Right renal pelvis (tissue), 4 donors: ENCODE results near the gene TTLL11. TPM values are rescaled to one million over a fixed set of nuclear protein-coding genes. Genes with fewer than 3 reads are reported as not detected.
"Not testable (repeated sequence)": the region's sequence is repeated elsewhere in the genome, so short reads cannot be mapped to it uniquely, and the experiment has no call there.

Source experiments
- DNase-seq, 4 donors: peaks; one replicate each; pipeline ENCODE4 v3.0.0-alpha.2; 2013; ENCODE audit warnings: low read depth in 4 of 4, low spot score in 3 of 4, missing footprints in 1 of 4
- polyA plus RNA-seq, 4 donors: library from polyadenylated mRNA; unstranded; fragments of 120-200 nt; gene quantifications; one replicate each; pipeline ENCODE4 v1.2.1, GENCODE V29; 2013; ENCODE audit not compliant: insufficient read length in 4 of 4

Gene TTLL11
- polyA plus RNA-seq, 4 donors = 5.9 to 9.1 (median 8.6) TPM

DNA sequence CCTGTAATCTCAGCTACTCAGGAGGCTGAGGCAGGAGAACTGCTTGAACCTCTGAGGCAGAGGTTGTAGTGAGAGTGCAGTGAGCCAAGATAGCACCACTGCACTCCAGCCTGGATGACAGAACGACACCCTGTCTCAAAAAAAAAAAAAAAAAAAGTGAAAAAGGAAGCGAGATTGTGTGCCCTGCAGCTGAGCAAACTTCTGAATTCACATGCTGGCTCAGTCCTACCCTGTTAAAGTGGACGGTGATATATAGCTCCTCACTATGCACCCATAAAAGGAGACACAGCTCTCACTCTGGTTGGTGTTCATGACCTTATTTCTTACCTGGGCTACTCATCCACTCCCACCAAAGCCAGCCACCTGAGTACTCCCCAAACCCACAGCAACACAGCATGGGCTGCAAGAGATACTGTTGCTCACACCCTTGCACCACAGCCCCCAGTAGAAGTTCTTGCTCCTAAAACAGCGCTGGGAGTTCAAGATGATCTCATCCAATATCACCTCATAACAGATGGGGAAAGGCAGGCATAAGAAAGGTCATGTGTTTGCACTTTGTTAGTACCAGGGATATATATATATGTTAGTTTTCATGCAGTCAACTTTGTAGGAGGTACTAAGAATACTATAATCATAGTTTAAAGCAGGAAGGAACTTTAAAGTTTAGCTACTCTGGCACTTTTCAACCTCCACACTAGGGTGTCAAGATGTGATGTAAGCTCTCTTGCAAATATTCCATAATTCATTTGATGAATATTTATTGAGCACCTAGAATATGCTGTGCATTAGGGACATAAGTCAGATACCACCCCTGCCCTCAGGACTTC lies 4.0 kb downstream of the TTLL11 start:
- no peak for DNase-seq

DNA sequence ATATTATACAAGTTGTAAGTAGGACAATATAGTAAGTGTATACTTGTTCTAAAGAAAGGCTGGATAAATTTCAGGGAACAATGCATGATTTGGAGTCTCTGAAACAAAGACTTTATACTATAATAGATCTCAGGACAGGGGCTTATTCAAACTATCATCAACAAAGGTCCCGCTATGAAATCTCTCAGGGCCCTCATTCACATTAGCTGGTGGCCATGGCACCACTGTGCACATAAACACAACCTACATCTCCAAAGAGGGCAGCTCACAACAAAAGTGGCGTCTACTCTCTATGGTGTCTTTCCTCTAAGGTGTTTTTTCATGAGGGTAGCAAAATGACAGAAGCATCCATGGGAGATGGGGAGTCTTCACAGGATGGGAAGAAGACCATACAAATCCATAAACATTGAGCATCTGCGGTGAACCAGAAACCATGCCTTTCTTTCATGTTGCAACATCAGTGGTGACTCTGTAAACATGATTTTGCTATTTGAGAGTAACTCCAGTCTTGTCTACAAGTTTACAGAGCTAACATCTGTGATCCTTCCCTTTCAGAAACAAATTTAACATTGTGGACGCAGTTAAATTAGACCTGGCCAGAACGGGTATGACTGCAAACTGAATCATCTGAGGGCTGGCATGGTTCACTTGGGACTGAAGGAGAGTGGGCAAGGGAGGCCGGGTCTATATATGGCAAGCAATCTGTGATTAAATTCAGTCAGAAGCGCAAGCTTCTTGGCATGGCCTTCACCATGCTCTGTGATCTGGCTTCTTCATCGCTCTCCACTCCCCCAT lies 5.5 kb downstream of the TTLL11 start:
- DNase-seq = no peak

DNA sequence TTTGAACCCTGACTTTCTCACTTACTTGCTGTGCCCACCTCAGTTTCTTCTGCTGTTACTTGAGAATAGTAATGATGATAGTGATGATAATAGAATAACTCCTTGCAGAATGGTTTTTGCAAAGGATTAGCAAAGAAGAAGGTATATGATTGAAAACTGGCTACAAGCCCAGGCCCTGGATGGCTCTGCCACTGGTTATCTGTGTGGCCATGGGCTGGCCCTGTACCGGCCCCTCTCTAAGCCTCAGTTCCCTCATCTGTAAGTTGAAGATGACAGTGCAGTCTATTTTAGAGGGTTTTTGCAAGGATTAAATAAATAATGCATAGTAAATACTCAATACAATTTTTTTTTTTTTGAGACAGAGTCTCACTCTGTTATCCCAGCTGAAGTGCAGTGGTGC lies 6.2 kb downstream of the TTLL11 start:
- no peak for DNase-seq

DNA sequence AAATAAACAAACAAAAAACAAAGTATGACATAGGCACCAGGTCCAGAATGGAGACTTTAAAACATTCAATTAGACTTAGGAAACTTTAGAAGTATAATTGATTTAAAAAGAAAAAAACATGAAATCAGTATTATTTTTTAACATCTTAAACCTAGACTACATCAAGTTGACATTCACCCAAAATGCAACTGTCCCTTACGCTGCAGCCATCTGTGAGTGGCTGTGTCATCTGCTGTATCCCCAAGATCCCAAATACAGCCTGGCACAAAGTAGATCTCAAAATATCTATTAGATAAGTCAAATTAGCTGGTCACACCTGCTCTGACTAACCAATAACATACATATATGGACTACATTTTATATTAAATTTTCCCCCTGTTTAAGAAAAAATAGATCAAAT lies 7.8 kb downstream of the TTLL11 start:
- no peak for DNase-seq

DNA sequence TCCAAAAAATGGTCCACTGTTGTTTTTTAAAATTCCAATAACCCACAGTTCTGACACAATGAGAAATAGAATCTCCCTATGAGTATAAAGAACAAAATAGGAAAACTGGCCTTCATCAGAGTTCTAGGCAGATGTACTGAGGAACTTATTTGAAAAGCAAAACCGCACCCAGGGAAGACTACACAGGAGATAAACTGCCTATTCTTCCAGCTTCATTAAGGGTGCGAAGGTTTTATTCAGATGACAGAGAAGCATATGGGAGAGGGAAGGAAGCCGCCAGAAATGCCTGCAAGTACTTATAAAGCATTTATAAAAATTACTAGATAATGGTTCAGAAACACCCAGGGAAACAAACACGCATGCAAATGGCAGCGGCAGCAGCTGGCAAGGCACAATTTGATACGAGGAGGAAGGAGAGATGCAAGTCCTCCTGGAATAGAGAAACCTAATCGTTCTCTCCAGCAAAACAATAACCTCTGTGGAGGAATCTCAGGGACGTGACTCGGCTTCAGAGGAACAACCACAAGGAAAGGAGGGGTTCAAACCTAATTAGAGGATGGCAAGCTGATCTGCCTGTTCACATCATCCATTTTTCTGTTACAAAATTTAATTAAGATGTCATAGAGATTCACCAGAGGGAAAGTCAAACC lies 9.0 kb downstream of the TTLL11 start:
- no peak for DNase-seq

DNA sequence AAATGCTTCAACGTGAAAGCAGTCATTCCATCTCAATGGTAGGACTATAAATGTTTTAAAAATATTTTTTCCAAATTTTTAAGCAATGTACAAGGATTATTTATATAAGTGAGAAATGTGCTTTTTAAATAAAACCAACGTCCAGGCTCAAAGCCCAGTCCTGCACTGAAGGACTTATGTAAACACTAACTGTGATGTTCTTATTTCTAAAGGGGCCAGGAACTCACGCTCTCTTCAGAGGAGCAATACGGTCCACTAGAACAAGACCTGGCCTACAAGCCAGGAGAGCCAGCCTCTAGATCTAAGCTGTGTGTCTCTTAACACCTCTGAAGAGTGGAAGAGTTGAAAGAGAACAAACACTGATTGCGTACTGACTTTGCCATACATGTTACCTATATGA lies 12.1 kb downstream of the TTLL11 start:
- DNase-seq = no peak

DNA sequence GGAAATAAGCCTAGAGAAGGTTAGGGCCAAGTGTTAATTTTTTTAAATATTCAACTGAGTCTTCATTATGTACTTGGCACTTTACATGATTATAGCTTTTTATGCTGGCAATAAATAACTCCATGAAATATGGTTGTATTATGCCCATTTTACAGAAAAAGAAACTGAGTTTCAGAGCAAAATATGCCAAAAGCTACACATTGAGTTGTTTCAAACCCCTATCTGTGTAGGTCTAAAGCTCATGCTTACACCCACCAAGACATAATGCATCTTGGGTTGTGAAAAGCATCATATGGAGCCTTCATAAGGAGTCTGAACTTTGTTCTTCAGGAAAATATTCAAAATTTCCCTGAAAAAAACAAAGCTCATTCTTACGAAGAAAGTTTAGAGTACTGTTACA lies 14.6 kb downstream of the TTLL11 start:
- no peak for DNase-seq

DNA sequence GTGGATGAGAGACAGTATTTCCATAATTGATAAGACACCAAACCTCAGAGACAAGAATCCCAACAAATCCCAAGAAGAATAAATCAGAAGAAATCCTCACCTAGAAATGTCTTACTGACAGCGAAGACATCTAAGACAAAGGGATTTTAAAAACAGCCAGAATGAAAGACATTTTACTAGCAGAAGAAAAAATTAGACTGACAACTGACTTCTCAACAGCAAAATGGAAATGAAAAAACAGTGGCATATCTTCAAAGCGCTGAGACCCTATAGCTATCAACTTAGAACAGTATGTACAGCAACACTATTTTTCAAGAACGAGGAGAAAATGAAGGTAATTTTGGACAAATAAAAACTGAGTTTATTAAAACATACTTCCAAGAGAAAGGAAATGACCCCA lies 16.3 kb downstream of the TTLL11 start:
- no peak for DNase-seq

DNA sequence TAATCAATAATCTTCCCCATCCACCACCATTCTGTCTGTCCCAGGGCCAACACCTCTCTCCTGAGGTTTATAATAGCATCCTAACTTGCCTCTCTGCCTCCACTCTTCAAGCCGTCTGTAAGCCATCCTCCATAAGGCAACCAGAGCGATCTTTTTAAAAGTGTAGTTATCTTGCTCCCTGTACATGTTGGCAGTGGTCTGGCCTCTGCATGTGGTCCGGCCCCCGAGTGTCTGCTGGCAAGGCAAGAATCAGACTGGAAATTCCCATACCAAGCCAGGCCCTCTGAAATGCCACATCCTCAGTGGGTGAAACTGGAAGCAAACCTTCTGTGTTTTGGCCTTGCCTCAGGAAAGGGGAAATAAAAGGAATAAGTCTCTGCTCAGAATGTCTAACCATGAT lies 17.0 kb downstream of the TTLL11 start:
- DNase-seq = no peak

DNA sequence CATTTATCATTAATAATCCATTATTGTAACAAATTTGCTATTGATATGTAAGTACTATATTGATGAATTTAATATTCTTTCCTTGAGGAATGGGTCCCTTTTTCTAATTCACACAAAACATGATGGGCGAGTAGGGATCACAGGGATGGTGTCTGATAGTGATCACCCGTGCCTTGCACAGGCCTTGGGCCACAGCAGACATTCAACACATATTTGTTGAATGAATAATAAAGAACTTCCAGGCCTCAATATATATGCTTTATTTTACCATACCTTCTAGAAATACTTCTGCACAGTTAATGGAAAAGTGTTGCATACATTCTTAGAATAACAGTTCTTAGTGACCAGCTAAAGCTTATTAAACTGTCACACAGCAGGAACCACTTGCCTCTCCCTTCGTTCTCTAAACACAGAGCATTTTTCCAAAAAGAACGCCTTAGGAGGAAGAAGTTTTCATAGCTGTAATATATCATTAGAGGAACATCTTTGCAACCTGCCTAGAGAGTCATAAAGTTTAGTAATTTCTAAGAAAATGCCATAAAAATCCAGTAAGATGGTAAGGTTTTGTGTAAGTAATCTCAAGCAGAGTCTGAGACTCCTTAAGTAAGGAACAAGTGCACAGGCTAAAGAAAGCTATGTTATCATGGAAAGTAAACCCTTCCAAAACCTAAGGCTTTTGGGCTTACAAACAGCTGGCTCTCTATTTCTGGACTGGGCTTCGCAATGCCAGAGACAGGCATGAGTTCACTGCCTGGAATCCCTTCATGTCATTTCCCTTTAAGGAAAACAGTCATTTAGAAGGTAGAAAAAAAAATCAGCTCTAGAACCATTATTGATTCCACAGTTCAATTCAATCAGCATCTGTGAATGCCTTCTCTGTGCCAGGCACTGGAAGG lies 17.7 kb downstream of the TTLL11 start:
- DNase-seq = no peak

DNA sequence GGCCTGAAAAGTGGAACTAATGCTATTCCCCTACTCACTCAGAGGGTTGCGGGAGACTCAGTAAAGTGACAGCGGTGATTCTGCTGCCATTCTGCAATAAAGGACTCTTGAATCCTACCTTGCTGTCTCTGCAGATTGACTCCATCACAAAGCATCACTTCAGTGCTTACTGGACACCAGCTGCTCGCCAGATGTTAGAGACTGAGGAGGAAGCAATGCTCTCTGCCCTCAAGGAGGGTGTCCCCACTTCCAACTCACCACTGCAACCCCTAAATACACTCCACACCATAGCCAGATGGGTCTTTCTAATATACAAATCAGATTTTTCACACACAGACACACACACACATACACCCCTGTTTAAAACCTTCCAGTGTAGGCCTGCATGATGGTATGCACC lies 21.4 kb downstream of the TTLL11 start:
- no peak for DNase-seq

DNA sequence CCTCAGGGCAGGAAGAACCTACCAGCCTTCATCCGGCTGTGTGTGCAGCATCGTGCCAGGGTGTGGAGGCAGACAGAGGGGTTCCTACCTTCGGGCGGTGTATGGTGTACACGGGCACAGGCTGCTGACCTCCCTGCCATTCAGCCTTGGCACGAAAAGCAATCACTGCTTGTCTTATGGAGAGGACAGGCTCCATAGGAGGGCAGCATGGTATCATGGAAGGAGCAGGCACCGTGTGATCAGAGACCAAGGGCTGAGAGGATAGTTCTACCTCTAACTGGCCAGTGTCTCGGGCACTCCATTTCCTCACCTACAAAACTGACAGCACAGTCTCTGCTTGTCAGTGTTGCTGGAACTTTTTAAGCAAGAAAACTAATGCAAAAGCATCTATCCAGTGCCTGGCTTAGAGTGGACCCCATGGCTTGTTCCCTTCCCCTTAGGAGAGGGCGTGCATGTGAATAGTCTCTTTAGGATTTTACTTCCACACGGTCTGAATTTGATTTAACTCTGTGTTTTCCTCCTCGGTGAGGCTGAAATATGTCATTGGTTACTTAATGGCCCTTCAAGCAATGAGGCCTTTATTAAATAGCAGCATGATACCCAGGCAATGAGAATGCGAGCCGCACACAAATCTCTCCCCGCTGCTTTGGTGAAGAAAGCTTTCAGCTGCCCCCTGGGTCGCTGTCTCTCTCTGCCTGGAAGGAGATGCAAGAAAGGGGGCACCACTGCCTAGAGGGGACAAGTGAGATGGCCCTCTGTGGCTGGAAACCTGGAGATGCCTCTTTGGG lies 22.2 kb downstream of the TTLL11 start:
- no peak for DNase-seq

DNA sequence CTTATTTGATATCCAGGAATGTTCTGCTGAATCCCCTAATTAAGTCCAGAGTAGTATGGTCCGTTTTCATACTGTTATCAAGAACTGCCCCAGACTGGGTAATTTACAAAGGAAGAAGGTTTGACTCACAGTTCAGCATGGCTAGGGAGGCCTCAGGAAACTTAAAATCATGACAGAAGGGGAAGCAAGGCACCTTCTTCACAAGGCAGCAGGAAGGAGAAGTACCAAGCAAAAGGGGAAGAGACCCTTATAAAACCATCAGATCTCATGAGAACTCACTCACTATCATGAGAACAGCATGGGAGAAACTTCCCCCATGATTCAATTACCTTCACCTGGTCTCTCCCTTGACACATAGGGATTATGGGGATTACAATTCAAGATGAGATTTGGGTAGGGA lies 26.4 kb downstream of the TTLL11 start:
- DNase-seq = not testable (repeated sequence)

DNA sequence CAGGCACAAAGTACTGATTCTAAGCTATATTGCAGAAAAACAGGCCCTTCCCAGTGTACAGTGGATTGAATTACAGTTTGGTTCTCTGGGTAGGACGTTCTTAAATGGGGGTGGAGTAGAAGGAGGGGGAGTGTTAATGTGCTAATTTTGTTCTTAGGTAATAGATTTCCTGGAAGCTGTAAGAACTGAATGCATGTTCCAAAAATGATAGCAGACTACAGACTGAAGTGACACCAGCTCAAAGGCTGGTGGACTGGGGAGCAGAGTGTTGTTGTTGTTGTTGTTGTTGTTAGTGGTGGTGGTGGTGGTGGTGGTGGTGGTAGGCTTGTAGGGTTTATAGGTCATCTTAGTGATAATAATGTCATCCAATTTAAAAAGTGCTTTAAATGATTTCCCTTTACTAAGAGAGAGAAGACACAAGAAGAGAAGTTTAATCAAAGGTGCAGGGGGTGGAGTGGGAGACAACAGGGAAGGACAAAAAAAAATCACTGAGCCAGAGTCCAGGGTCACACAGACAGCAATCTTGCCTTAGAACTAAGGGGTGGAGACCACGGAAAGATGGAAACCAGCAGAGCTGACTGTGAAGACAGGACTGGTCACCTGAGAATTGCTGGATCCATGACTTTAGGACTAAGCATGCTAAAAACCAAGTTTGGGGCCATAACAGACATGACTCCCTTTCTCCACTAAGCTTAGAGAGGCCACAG lies 27.0 kb downstream of the TTLL11 start:
- no peak for DNase-seq

DNA sequence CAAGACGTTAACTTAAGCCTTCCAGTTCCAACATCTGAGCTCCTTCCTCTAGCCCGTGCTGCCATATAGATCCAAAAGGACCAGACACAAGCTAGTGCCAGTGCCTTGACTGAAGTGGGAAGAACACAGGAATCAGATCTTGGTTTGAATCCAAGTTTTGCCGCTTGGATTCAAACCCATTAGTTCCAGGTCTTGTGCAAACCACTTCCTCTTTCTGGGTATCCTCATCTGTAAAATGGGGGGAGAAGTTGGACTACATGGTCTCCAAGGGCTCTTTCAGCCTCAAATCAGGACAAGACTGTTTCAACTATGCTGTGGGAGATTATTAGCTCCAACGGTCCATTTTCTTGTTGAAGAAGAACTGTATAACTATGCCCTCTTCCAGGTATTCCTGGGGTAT lies 32.6 kb downstream of the TTLL11 start:
- DNase-seq = no peak

DNA sequence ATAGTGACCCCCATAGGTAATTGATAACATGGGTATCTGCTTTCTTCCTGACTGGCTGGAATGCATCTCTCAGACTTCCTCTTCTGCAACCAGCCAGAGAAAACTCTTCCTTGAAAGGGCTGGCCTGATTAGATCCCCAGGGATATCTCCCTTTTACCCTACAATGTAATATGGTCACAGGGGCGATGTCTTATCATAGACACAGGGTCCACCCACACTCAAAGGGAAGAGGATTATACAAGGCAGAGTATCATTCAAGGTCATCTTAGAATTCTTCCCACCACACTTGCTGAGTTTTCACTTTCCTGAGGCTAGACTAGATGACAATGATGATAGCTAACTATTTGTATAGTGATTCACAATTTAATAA lies 33.2 kb downstream of the TTLL11 start:
- DNase-seq = no peak

DNA sequence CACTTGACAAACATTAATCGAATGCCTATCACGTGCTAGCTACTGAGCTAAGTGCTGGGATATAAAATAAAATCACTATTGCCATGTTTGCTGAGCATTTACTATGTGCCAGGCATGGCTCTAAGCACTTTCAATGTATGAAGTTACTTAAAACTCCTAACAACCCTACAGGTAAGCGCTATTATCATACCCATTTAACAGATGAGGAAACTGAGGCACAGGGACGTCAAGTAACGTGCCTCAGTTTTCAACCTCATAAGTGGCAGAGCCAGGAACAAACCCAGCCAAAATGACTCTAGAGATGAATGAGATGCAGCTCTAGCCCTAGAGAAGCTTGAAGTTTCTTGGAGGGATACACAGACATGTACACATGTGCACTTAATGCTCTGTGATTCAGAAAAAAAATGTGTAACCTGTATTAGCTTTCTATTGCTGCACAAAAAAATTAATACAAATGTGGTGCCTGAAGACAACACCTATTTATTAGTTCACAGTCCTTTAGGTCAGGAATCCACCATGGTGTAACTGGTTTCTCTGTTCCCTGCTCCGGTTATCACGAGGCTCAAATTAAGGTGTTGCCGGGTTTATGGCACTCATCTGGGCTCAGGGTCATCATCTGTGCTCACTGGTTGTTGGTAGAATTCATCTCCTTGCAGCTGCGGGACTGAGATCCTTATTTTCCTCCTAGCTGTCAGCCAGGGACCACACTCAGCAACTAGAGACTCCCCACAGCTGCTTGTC lies 33.7 kb downstream of the TTLL11 start:
- no peak for DNase-seq

DNA sequence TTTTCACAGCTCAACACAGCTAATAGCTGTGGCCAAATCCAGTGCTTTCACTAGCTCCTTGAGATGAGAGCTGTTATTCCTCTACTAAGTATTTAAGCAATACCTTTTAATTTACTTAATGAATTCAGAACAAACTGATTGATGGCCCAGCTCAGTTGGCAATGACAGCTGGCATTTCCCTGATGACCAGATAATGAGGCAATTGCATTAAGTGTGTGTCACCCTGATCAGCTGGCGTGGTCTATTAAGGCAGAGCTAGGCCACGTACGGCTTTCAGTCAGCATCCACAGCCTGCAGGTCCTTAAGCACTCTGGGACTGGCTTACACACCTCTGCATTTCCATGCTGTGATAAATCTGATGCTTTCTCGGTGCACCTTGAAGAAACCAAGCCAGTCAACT lies 34.4 kb downstream of the TTLL11 start:
- DNase-seq = no peak

DNA sequence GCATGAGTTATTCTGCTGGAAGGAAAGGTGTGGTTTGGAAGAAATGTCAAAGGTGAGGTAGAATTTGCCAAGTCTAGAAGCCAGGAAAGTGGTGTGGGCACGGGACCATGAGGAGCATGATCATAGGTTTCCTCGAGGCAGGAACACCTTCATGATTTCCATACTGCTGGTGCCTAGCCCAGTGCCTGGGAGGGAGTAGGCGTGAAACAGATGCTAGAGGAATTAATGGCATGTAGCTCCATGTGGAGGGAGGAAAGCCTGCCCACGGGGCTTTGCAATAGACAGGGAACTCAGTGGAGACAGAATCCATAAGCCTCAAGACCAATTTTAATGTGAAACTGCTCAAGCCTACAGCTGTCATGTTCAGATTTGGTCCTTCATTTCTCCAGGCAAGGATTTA lies 35.1 kb downstream of the TTLL11 start:
- no peak for DNase-seq
